HG03354 (cell line): ENCODE results near the gene LIPG.

Experiments used
- ATAC-seq: cut with Tn5 transposase; IDR thresholded peaks from one replicate; pipeline ENCODE4 v1.9.1; 2021; ENCODE audit warnings: mild to moderate bottlenecking; ENCODE audit not compliant: unreplicated experiment, poor library complexity, severe bottlenecking

LIPG gene

DNA sequence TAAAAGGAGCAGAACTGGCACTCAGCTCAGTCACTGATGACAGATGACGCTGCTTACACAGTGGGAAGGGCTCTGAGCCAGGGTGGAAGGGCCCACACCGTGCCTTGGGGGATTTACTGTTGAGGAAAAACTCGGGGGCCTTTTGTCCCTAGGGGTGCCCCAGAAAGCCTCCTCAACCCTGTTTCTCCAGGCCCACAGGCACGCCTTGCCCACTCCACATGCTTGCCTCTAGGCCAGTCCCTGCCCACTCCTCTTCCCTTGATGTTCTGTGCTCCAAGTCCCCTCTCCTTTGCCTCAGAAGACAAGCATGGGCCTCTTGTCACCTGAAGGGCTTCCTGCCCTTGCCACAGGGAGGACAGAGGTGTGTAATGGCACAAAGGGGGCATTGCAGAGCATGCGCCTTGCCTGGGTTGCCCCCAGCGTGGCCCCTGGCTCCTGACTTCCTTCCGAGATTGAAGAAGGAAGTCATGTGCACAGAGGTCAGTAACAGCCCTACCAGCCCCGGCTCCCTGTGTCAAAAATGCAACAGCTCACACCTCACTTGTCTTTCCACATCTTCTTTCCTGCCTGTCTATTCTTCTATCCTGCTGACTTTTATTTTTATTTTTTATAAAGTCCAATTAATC, 65.1 kb downstream of the LIPG start:
- no peak for ATAC-seq

DNA sequence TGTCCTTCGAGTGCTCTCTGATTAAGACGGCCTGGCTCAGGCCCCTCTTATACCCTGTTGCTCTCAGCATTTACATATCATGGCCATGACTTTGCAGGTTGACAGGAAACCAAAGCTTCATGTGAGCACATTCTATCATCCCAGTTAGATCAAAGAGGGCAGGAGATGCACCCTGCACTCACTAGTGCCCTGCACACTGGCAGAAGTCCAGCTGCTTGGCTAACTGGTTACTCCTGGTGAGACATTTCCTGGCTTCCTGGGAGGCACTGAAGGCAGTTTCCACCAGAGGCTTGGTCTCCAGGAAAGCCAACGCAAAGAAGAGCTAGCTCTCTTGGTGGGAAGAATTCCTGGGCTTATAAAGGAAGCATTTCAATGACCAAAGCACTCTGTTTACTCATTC, 66.3 kb downstream of the LIPG start:
- ATAC-seq = no peak

DNA sequence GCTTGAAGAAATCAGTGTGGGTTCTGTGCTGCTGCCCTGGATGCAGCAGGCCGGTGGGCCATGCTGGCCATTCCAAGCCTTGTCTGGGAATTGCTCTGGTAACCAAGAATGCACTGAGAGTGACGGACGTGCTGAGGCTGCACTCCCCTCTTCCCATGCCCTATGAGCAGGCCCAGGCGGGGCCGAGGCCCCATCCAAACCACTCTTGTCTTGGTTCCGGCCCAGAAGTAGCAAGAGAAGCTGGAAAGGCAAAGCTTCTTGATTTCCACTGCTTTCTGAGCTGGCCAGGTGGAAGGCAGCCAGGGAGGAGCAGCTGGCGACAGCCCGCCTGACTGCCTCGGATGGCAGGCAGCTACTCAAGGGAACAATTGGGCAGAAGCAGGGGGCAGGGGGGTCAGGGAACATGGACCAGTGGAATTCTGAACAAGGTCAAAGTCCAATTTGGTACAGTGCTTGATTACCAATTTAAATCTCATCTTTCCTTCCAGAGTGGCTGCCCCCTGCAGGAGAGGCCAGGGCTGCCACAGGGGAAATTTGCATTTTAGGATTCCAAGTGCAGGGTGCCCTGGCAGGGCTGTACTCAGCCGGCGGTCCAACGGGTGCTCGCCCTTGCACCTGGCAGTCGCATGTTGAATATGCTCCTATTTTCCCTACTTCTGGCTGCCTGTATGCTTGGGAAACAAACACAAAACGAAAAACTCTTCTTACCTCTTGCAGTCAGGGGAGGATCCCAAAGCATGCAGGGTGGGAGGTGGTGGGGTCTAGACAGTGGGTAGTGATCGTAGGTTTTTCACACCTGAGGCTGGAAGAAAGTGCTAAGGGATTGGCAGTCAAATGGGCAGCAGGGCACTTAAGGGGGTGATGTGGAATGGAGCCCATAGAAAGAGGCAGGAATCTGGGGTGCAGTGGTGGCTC, 67.3 kb downstream of the LIPG start:
- ATAC-seq = no peak

GRCh38 chr18:49630246-49630699, 68.4 kb downstream of the LIPG start:
- ATAC-seq = no peak

DNA sequence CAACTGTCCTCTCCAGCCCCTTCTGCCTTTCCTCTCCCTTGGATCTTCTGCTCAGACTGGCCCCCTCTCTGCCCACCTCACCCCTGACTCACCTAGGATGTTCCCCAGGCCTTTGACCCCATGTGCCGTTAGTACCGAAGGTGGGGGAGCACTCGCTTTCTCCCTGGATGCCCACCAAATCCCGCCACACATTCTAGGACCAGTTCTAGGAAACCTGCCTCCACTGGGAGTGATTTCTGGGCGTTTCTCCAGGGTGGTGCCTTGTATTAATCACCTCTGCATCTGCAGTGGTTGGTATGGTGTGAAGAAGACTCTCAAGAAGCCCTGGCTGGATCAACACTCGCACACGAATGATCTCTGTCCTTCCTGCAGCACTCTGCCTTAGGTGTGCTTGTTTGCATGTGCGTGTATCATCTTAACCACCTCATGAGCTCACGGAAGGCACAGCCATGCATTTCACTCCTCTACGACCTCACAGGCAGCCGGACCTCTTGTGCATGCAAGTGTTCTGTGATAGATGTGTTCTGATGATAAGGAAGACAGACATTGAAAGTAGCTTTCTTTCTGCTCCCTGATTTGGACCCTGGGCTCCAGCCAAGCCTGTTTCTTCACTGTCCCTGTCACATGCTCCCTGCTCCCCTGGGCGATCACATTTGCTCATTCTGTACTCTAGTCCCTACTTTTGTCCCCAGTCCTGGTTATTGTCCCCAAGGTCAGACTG, 69.4 kb downstream of the LIPG start:
- ATAC-seq = no peak

DNA sequence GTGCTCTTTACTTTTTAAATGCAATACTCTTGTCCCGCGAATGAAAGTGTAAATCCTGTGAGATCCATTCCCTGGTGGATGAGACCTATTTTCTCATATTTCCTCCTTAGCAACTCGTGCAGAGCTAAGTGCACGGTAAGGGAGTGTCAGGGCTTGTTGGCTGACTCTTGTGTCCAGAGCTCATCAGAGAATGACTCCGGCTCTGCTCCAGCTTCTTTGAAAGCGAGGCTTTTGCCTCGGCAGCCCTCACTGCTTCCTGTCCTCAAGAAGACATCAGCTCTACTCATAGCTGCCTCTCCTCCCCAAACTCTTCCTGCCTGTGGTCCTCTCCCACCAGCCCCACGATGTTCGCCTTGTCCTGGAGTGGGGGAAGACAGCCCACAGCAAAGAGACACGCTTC, 70.7 kb downstream of the LIPG start:
- ATAC-seq = no peak

DNA sequence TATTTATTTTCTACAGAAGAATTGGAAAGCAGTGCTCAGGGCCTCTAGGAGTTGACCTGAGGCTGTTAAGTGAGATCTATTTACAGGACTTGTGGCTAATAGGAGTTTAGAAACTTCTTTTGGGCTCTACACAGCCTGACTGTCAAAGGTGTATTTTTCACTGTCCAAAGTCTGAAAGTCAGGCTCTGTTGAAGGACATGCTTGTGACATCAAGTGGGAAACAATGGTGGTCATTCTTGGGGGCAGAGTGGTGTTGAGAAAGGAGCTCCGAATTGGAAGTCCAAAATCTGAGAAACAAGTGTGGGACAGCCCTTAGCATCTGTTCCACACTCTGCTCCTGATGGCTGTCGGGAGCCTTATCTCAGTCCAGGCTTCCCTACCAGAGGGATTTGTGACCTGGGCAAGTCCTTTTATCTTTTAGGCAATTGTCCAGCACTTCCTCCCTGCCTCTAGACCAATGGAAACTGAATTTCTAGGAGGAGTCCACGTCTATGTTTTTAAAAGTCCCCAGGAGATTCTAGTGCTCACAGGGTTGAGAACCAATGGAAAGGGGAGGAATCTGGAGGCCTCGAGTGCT, 76.4 kb downstream of the LIPG start:
- no peak for ATAC-seq

DNA sequence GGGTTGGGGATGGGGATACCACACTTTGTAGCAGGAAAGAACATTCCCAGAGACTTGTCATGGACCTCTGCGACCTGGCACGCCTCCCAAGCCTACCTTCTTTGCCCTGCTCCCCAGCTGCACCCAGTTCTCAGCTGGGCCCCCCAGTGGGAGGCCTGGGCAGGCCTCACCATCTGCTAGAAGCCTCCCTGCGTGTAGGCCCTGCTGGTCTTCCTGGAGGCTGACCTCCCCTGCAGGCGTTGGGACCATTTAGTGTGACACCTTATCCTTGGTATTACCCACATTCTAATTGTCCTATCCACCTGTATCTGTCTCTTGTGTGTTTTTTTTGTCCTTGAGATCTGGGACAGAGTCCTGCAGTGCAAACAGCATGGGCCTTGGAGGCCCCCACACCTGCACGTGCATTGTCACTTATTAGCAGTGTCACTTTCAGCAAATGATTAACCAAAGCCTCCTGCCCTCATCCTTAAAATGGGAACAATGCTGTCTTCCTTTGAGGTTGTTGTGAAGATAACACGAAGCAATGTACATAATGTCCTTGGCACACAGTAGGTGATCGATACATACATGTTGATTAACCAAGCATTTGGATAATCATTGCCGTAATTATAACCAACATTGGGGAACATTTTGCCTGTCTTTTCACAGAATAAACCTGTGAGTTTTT, 77.2 kb downstream of the LIPG start:
- no peak for ATAC-seq

- no peak for ATAC-seq
Measured at GRCh38 chr18:49639643-49640391, 78.0 kb downstream of the LIPG start.

GRCh38 chr18:49640741-49641140, 78.9 kb downstream of the LIPG start:
- ATAC-seq = no peak

- ATAC-seq = no peak
Measured at GRCh38 chr18:49645196-49645595, 83.3 kb downstream of the LIPG start.

DNA sequence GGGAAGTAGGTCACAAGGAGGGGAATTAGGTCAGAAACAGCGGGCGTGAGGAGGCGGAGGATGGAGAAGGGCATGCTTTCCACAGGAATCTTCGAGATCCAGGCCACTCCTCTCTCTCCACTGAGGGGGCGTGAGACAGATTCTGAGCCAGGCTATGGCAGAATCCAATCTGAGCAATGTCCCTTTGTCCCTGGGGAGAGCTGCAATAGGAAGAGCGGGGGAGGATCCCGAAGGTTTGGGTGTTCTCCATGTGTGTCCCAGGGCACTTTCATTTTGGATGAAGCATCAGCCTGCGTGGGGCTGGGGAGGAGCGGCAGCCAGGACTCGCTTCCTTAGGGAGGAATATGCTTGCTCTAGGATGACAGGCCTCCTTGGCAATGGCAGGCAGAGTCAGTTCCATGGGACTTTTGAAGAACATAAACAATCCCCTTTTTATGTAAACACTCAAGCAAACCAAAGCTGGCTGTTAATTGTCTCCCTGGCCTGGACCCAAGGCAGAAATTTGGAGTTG, 84.0 kb downstream of the LIPG start:
- no peak for ATAC-seq

DNA sequence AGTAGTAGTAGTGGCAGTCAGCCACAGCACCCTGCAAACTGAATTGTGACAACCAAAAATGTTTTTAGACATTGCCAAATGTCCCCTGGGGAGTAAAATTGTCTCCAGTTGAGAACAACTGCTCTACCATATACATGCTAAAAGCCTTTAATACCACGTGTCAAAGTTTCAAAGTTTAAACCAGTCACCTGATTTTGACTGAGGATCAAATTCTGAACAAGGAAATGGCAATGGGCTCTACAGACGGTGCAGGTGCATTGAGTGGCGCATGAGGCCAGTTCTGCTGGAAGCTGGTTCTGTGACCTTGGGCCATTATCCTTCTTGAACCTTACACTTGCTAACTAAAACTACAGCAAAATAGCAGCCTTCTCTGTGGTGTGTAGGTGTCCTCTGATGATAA, 85.0 kb downstream of the LIPG start:
- ATAC-seq = no peak

DNA sequence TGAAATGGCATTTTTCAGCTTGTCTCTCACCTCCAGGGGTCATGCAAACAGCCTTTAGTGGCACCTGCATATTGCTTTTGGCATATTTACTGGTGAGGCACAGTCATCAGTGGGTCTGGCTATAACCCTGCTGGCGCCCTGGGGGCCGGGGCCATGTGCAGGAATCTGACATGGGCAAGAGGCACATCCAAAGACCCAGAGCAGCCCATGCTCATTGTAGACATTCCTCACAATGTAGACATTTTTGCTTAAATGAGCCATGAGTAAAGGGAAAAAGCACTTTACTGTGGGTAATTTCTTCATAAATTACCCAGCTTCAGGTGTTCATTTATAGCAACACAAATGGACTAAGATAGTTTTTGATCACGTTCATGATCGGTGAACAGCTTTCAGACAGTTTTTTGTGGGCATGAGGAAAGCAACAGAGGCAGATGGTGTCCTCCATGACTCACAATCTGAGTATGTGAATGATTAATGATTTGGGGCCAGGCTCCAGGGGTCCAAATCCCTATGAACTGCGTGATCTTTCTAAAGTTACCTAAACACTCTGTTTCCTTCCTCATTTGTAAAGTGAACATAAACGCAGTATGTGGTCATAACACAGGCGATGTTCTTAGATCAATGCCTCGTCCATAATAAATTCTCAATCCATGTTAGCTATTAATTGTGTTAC, 85.8 kb downstream of the LIPG start:
- no peak for ATAC-seq

- ATAC-seq = no peak
Measured at GRCh38 chr18:49648326-49648725, 86.5 kb downstream of the LIPG start.
